BJ (cell line): ENCODE measurements around the gene ROR1. TPM values are rescaled to one million over a fixed set of nuclear protein-coding genes. Genes with fewer than 3 reads are reported as not detected.

ENCODE experiments used
- CTCF ChIA-PET: fragments of 350-600 bp; formaldehyde crosslinking; extraction: SDS; loops from one replicate; lab custom pipeline; 2021; ENCODE audit warnings: antibody characterized with exemption, inconsistent platforms; lab: Yijun Ruan, JAX
- POLR2A ChIA-PET: fragments of 300-600 bp; sonication (Branson Sonifier 250); formaldehyde crosslinking; extraction: SDS; loops from one replicate; lab custom pipeline; 2021; ENCODE audit warnings: antibody characterized with exemption; lab: Charles Lee
- DNase-seq: peaks from one replicate; pipeline ENCODE4 v3.0.0-alpha.2; 2011; ENCODE audit warnings: low read depth
- H3K27me3 ChIP-seq: 2 replicates; pipeline ENCODE4 v1.6.0; 2011; ENCODE audit warnings: low read length; ENCODE audit not compliant: control insufficient read depth, insufficient read depth
- H3K36me3 ChIP-seq: 2 replicates; pipeline ENCODE4 v1.5.1; 2011; ENCODE audit warnings: low read length; ENCODE audit not compliant: control insufficient read depth, insufficient read depth
- H3K4me3 ChIP-seq: 2 replicates; pipeline ENCODE4 v1.5.1; 2011; ENCODE audit warnings: low read depth, mild to moderate bottlenecking, control low read depth, low read length
- CTCF ChIP-seq: IDR thresholded peaks from 2 replicates; pipeline ENCODE4 v1.5.1; 2011; ENCODE audit warnings: low read depth, mild to moderate bottlenecking, control low read depth, inconsistent platforms, low read length, moderate library complexity; ENCODE audit not compliant: insufficient read depth
- polyA plus RNA-seq: library from polyadenylated mRNA; depleted of rRNA; stranded (reverse); fragments of >200 nt; gene quantifications from 2 replicates; pipeline ENCODE4 v1.2.3, GENCODE V29; 2011

ROR1 gene
- polyA plus RNA-seq, 1 experiment = 4.6 TPM

- Histone ChIP-seq H3K4me3 (no peak overlapping the region), H3K36me3 (no peaks in the 10 kb centered on the region), H3K27me3 (no peaks in the 10 kb centered on the region)
- POLR2A ChIA-PET = interaction anchor here (0.9 kb wide), 1 partner anchor 17 kb away, joined by 4 read pairs; no protein-coding TSS in a partner anchor
- no peak for TF ChIP-seq CTCF
- peak; percentile 96 for DNase-seq
- CTCF ChIA-PET = no interaction called here
Observed at GRCh38 chr1:63731117-63732043, 42.4 kb upstream of the ROR1 start.

GRCh38 chr1:63732666-63733065 lies 41.2 kb upstream of the ROR1 start:
- TF ChIP-seq CTCF = no peak
- POLR2A ChIA-PET = no interaction called here
- CTCF ChIA-PET = no interaction called here

GRCh38 chr1:63738772-63739171 lies 35.0 kb upstream of the ROR1 start:
- POLR2A ChIA-PET = no interaction called here
- CTCF ChIA-PET = no interaction called here
- Histone ChIP-seq H3K4me3 (no peak overlapping the region), H3K36me3 (no peaks in the 10 kb centered on the region), H3K27me3 (peaks cover 2% of the 10 kb centered on the region; the same call in 1 of the 2 replicates)
- TF ChIP-seq CTCF = no peak
- DNase-seq = no peak

More at GRCh38 chr1:63732666-63733065, 41.2 kb upstream of the ROR1 start:
- no peak for DNase-seq
- no peak overlapping the region for H3K4me3 ChIP-seq
- no peaks in the 10 kb centered on the region for H3K36me3 ChIP-seq
- H3K27me3 ChIP-seq = no peaks in the 10 kb centered on the region

- CTCF ChIA-PET = no interaction called here
- Histone ChIP-seq H3K36me3 (no peaks in the 10 kb centered on the region), H3K27me3 (peaks cover 2% of the 10 kb centered on the region; the same call in 1 of the 2 replicates), H3K4me3 (no peak overlapping the region)
- POLR2A ChIA-PET = no interaction called here
- no peak for TF ChIP-seq CTCF
- no peak for DNase-seq
Observed at GRCh38 chr1:63739452-63739851, 34.4 kb upstream of the ROR1 start.

GRCh38 chr1:63740432-63740831 lies 33.4 kb upstream of the ROR1 start:
- TF ChIP-seq CTCF = no peak
- ChIA-PET POLR2A (no interaction called here), CTCF (interaction anchor here (0.7 kb wide), 1 partner anchor 1362 kb away, joined by 3 read pairs; no protein-coding TSS in a partner anchor)
- Histone ChIP-seq H3K4me3 (no peak overlapping the region), H3K36me3 (no peaks in the 10 kb centered on the region), H3K27me3 (peaks cover 2% of the 10 kb centered on the region; the same call in 1 of the 2 replicates)
- DNase-seq = no peak
